AG09309 (cell line): ENCODE results near the gene ZNF521.

Experiments used
- DNase-seq: peaks from one replicate; pipeline ENCODE4 v3.0.0-alpha.2; 2010; ENCODE audit warnings: low read depth
- H3K4me3 ChIP-seq: 2 replicates; pipeline ENCODE4 v1.5.1; 2011; ENCODE audit warnings: mild to moderate bottlenecking, low read depth, low read length, moderate library complexity; ENCODE audit not compliant: control insufficient read depth
- TF ChIP-seq, protein P1 (sequence below): IDR thresholded peaks from 2 replicates; pipeline ENCODE4 v1.5.1; 2011; ENCODE audit warnings: mild to moderate bottlenecking, low read depth, low read length, inconsistent platforms; ENCODE audit not compliant: insufficient read depth, control insufficient read depth; ENCODE audit errors: missing control alignments

Gene ZNF521

DNA sequence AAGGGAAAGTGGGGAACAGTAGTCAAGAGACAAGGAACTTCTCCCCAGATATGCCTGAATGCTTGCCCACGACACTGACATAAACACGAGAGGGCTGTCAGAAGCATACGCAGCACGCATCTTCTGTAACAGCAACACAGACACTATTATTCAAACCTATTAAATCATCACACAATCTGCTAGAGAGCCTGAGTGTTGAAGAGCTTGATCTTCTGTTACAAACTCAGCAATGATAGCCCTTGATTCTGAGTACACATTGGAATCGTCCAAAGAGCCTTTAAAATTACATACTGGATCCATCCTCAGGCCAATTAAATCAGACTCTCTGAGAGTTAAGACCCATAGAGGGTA, 111.6 kb downstream of the ZNF521 start:
- TF ChIP-seq, protein P1, sequence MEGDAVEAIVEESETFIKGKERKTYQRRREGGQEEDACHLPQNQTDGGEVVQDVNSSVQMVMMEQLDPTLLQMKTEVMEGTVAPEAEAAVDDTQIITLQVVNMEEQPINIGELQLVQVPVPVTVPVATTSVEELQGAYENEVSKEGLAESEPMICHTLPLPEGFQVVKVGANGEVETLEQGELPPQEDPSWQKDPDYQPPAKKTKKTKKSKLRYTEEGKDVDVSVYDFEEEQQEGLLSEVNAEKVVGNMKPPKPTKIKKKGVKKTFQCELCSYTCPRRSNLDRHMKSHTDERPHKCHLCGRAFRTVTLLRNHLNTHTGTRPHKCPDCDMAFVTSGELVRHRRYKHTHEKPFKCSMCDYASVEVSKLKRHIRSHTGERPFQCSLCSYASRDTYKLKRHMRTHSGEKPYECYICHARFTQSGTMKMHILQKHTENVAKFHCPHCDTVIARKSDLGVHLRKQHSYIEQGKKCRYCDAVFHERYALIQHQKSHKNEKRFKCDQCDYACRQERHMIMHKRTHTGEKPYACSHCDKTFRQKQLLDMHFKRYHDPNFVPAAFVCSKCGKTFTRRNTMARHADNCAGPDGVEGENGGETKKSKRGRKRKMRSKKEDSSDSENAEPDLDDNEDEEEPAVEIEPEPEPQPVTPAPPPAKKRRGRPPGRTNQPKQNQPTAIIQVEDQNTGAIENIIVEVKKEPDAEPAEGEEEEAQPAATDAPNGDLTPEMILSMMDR, result no peak
- DNase-seq, result no peak
- H3K4me3 ChIP-seq, result no peak overlapping the region

DNA sequence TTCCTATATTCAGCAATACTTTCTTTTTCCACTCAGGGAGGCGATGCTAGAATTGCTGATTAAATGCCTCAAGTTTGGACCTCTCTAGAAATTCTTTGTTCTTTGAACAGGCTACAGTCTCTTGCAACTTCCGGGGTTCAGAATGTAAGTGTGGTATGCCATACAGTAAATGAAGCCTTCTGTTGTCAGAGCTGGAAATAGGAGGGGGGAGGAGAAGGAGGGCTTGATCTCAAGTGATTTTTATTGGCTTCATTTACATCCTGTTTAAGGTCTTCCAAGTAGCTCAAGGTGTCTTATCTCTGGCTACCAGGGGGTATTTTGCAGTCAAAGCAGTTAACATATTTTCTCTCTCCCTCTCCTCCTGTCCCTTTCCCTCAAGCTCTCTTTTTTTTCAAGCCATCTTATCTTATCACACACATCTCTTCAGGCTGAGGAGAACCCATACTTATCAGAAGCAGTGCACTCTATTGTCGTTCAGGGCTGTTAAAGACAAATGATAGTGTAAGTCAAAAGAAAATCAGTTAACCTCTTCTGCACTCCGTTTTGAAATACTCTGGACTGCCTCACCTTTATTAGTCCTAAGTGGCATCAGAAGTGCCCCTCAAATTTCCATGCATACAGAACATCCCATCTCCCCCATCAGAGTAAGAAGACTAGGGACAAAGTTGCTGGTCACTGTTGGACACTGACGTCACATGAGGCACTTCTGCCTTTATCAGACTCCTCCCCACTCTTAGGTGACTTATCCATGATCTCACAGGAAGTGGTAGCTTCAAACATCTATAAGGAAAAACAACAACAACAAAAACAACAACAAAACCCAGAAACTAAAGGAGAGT, 112.2 kb downstream of the ZNF521 start:
- no peak overlapping the region for H3K4me3 ChIP-seq
- no peak for DNase-seq
- TF ChIP-seq, protein P1, result no peak

DNA sequence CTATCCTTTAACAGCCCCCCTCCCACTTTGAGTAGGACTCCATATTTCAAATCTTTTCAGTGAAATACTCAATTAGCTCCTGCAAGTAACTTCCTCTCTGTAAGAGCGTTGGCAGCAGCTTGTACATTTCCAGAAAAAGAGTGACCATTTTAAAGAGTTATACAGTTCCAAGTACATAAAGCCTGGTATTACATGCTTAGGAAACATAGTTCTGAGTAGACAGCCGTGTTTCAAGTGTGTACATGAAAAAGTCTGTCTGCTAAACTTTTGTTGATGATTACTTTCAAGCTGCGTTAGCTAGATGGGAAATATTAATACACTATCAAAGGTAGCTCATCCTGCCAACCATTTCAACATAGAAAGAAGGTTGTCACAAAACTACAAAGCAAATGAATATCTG, 112.8 kb downstream of the ZNF521 start:
- TF ChIP-seq, protein P1, result no peak
- no peak for DNase-seq
- no peak overlapping the region for H3K4me3 ChIP-seq

DNA sequence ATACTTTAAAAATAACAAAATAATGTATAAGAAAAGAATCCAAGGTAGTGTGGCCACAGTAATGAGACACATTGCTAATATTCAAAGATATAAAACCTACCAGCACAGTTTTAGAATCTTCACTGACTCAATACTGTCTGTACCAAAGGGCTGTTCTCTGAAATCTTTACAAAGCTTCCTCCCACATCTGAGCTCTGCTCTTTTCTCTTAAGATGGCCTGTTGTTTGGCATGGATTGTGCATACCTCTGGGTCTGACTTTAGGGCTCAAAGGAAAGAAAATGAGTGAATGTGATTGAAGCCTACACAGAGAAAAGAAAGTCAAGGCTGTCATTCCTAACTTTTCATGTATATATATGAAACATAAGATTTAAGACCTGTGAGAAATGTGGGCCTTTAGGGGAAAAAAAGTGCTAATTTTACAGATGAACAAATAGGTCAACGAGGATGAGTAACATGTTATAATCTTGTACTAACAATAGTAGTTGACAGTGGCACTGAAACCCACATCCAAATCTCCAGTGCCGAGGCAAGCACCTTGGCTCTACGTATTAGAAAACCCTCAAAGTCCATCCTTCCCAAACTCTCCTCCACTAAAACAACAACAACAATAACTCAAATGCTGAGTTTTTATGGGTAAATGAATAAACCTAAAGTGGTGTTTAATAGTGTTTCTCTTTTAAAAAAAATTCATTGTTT, 114.2 kb downstream of the ZNF521 start:
- H3K4me3 ChIP-seq, result no peak overlapping the region
- DNase-seq, result no peak
- TF ChIP-seq, protein P1, result no peak

DNA sequence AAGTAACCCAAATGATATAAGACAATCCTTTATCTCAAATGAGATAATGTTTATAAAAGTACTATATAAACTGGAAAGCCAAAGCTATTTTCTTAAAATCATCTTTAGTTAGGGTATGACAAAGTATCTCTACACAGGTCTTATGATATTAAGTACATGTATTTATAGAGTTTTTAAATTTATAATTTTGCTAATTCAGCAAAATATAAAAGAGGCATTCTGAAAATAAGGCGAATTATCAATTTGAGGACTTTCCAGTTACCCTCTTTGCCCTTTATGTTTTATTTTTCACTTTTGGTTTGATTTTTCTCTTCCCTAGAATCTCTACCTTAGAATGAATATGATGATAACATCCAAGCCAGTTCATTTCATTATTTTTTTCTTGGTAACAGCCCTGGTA, 115.2 kb downstream of the ZNF521 start:
- no peak overlapping the region for H3K4me3 ChIP-seq
- DNase-seq, result no peak
- TF ChIP-seq, protein P1, result no peak

DNA sequence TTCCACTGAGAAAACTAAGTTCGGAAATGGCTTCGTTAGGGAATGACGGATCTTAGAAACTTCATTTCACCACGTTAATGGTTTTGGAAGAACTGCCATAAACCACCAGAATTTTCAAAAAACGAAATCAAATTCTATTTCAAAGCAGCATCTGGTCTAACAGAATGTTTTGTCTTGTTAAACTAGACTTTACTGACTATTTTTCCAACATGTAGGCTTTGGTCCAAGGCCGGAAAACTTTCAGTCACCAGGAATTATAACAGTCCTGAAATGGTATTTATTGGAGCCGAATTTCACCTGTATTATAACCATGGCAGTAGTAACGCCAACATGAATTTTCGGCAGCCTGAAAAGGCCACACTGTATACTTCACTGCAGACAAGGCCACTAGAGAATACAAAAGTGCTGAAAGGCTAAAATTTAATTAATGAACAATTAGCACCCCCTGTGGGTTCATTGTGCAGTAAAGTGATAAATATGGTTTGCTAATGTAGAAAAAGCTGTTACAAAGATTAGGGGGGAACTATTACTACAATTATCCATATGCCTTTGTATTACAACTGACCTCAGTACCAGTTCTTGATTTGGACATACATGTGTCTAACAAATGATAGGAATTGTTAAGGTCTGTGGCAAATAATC, 116.4 kb downstream of the ZNF521 start:
- TF ChIP-seq, protein P1, result no peak
- DNase-seq, result no peak
- H3K4me3 ChIP-seq, result no peak overlapping the region
